K562 (cell line): ENCODE measurements around the gene SFRP2. TPM values are rescaled to one million over a fixed set of nuclear protein-coding genes. Genes with fewer than 3 reads are reported as not detected.

Experiments used
- ATAC-seq: fragments of 200-7000 bp; cut with Tn5 transposase; 3 replicates; pipeline ENCODE4 v1.9.1; 2020; ENCODE audit warnings: moderate library complexity
- BruUV-seq: library from RNA; stranded (reverse); fragments of 400-500 nt; replicated peaks from 2 replicates; lab custom pipeline; 2021; lab: Mats Ljungman, UMichigan
- CTCF ChIA-PET: fragments of 300-600 bp; formaldehyde crosslinking; extraction: SDS; loops from one replicate; lab custom pipeline; 2021; ENCODE audit warnings: low intra/inter-chr PET ratio; lab: Yijun Ruan, JAX
- POLR2A ChIA-PET: fragments of 300-600, 350-650 bp; sonication (Branson Sonifier 250); formaldehyde crosslinking; extraction: SDS; loops from one replicate; lab custom pipeline; 2021; ENCODE audit warnings: antibody characterized with exemption, inconsistent platforms; lab: Yijun Ruan, JAX
- DNase-seq, 4 experiments: peaks; one replicate each; pipeline versions ENCODE4 v3.0.0 to v3.0.0-alpha.2; 2011 to 2018; ENCODE audit warnings: low spot score in 3 of 4, mixed read lengths in 3 of 4; ENCODE audit errors: extremely low read depth in 1 of 4
- FAIRE-seq: peaks from 2 replicates; lab custom pipeline; 2011; peaks lifted over from hg19 to GRCh38; lab: Jason Lieb, UNC
- H2AFZ ChIP-seq: 2 replicates; pipeline ENCODE4 v1.6.0; 2011; ENCODE audit warnings: low read depth, low read length, control low read depth, inconsistent platforms
- H3K27ac ChIP-seq: fragments of 200-600 bp; 3 replicates; pipeline ENCODE4 v1.8.0; 2011; ENCODE audit warnings: low read depth, mild to moderate bottlenecking, control low read depth, inconsistent platforms, low read length, moderate library complexity, mixed read lengths; ENCODE audit errors: extremely low read depth
- H3K27me3 ChIP-seq, 2 experiments: fragments of 300-600 bp in 1 of 2; 2 replicates in 1 of 2; 3 replicates in 1 of 2; pipeline versions ENCODE4 v1.6.0 to v1.8.0; 2011; ENCODE audit warnings: inconsistent platforms in 2 of 2, low read length in 2 of 2, mild to moderate bottlenecking in 1 of 2, mixed read lengths in 1 of 2, moderate library complexity in 1 of 2; ENCODE audit not compliant: control insufficient read depth in 2 of 2, insufficient read depth in 2 of 2
- H3K36me3 ChIP-seq: fragments of 300-600 bp; 3 replicates; pipeline ENCODE4 v1.8.0; 2011; ENCODE audit warnings: mild to moderate bottlenecking, low read length, inconsistent platforms; ENCODE audit not compliant: control insufficient read depth, insufficient read depth
- H3K4me1 ChIP-seq, 2 experiments: fragments of 200-600 bp in 1 of 2; replicated peaks in 1 of 2; 2 replicates in 1 of 2; 3 replicates in 1 of 2; pipeline versions ENCODE4 v1.5.1 to v1.8.0; 2011; ENCODE audit warnings: inconsistent platforms in 2 of 2, low read length in 2 of 2, mild to moderate bottlenecking in 1 of 2, mixed read lengths in 1 of 2, moderate library complexity in 1 of 2; ENCODE audit not compliant: control insufficient read depth in 2 of 2, insufficient read depth in 2 of 2
- H3K4me2 ChIP-seq: 2 replicates; pipeline ENCODE4 v1.6.1; 2011; ENCODE audit warnings: low read length, control low read depth, inconsistent platforms, mixed read lengths; ENCODE audit not compliant: insufficient read depth
- H3K4me3 ChIP-seq: fragments of 200-600 bp; sonication (generic), shearing (Covaris generic); 2 replicates; pipeline ENCODE4 v1.5.1; 2016; ENCODE audit warnings: control low read depth, inconsistent platforms
- H3K79me2 ChIP-seq: fragments of 200-600 bp; 3 replicates; pipeline ENCODE4 v1.8.0; 2011; ENCODE audit warnings: low read length, inconsistent platforms; ENCODE audit not compliant: control insufficient read depth, insufficient read depth
- H3K9ac ChIP-seq, 2 experiments: 2 replicates each; pipeline versions ENCODE4 v1.6.0 to v1.6.1; 2011; ENCODE audit warnings: low read depth in 2 of 2, low read length in 2 of 2, control low read depth in 1 of 2, inconsistent platforms in 1 of 2, mild to moderate bottlenecking in 1 of 2, mixed read lengths in 1 of 2; ENCODE audit not compliant: insufficient read depth in 1 of 2
- H3K9me1 ChIP-seq: one replicate; pipeline ENCODE4 v1.6.0; 2011; ENCODE audit warnings: inconsistent platforms, mild to moderate bottlenecking, low read length, moderate library complexity; ENCODE audit not compliant: control insufficient read depth, insufficient read depth
- H3K9me3 ChIP-seq: replicated peaks from 2 replicates; pipeline ENCODE4 v1.5.1; 2011; ENCODE audit warnings: low read depth, low read length, inconsistent platforms; ENCODE audit not compliant: control insufficient read depth, insufficient read depth
- H4K20me1 ChIP-seq: replicated peaks from 2 replicates; pipeline ENCODE4 v1.6.1; 2011; ENCODE audit warnings: low read length, inconsistent platforms, mixed read lengths; ENCODE audit not compliant: control insufficient read depth, insufficient read depth
- CREB1 ChIP-seq, 2 experiments: sonication (generic) in 1 of 2; formaldehyde crosslinking in 1 of 2; IDR thresholded peaks; 2 replicates each; pipeline versions ENCODE4 v1.6.1 to v1.8.0; 2012 to 2022; ENCODE audit warnings: inconsistent platforms in 1 of 2, mild to moderate bottlenecking in 1 of 2, missing genetic modification reagents in 1 of 2, moderate library complexity in 1 of 2
- ELF1 ChIP-seq: fragments of 200-800 bp; sonication (Bioruptor generic); IDR thresholded peaks from 2 replicates; pipeline ENCODE4 v1.6.1; 2016; ENCODE audit warnings: missing genetic modification characterization, missing compliant biosample characterization
- ETV1 ChIP-seq: fragments of 450-650 bp; conservative IDR thresholded peaks from 2 replicates; pipeline ENCODE4 v1.6.1; 2016; ENCODE audit warnings: missing genetic modification characterization, control low read depth, low read depth, missing compliant biosample characterization
- FOXA3 ChIP-seq, 2 experiments: fragments of 450-650 bp in 1 of 2; sonication (generic) in 1 of 2; formaldehyde crosslinking; IDR thresholded peaks in 1 of 2; conservative IDR thresholded peaks in 1 of 2; 2 replicates each; pipeline versions ENCODE4 v1.4.0 to v1.8.0; 2020 to 2022; ENCODE audit warnings: mild to moderate bottlenecking in 2 of 2, missing genetic modification reagents in 1 of 2
- MLLT1 ChIP-seq, 2 experiments: fragments of 450-650 bp; IDR thresholded peaks; 2 replicates each; pipeline ENCODE4 v1.6.1; 2016
- PHB2 ChIP-seq: fragments of 450-650 bp; IDR thresholded peaks from 2 replicates; pipeline ENCODE4 v1.6.1; 2017; ENCODE audit warnings: low read depth
- PTRF ChIP-seq: fragments of 450-650 bp; IDR thresholded peaks from 2 replicates; pipeline ENCODE4 v1.6.1; 2016; ENCODE audit warnings: mild to moderate bottlenecking, missing genetic modification characterization, missing compliant biosample characterization
- RFX1 ChIP-seq: fragments of 450-650 bp; IDR thresholded peaks from 2 replicates; pipeline ENCODE4 v1.6.1; 2016; ENCODE audit warnings: mild to moderate bottlenecking, moderate library complexity
- SRSF1 ChIP-seq: fragments of 200-400 bp; formaldehyde crosslinking; IDR thresholded peaks from 2 replicates; pipeline ENCODE4 v1.6.1; 2017; ENCODE audit warnings: mild to moderate bottlenecking, low read depth, low read length, moderate library complexity
- SRSF3 ChIP-seq: fragments of 200-400 bp; formaldehyde crosslinking; IDR thresholded peaks from 2 replicates; pipeline ENCODE4 v1.6.1; 2016; ENCODE audit warnings: mild to moderate bottlenecking, low read length, moderate library complexity; ENCODE audit not compliant: insufficient read depth
- ZBTB2 ChIP-seq: fragments of 450-650 bp; IDR thresholded peaks from 2 replicates; pipeline ENCODE4 v1.6.1; 2016; ENCODE audit warnings: antibody characterized with exemption
- WGBS: fragments of 100-300 bp; shearing (Covaris generic); methylation state at CpG from one replicate; pipeline ENCODE4 v1.1.6; 2016; ENCODE audit warnings: low coverage, mixed read lengths; ENCODE audit not compliant: insufficient coverage; ENCODE audit errors: missing lambda C conversion rate; 5-methylcytosine and 5-hydroxymethylcytosine counted together
- in situ Hi-C: fragments of 300-500 bp; cut with MboI; formaldehyde crosslinking; loops from 4 replicates; pipeline ENCODE4 v1.15.0; 2018; ENCODE audit warnings: inconsistent platforms, mixed read lengths
- intact Hi-C: fragments of 100-400 bp; cut with micrococcal nuclease; formaldehyde crosslinking; loops from 2 replicates; pipeline ENCODE4 v1.14.2; 2022
- polyA plus RNA-seq, 8 experiments: library from polyadenylated mRNA; depleted of rRNA in 4 of 8; stranded (reverse) in 5 of 8; unstranded in 3 of 8; fragments of >200 nt; fragmentation: Nextera tagmentation in 2 of 8; fragmentation: Illumina TruSeq in 1 of 8; extraction: Ambion mirVana in 2 of 8; extraction: Trizol in 1 of 8; gene quantifications; 2 replicates each; pipeline versions ENCODE4 v1.2.1 to v1.2.3, GENCODE V29; 2011 to 2014; ENCODE audit warnings: inconsistent platforms in 1 of 8, missing spikeins in 1 of 8
- total RNA-seq, 7 experiments: library from RNA; depleted of rRNA in 6 of 7; stranded (reverse); fragments of >200 nt in 6 of 7; fragmentation: Illumina TruSeq in 2 of 7; extraction: Trizol in 2 of 7; gene quantifications; 2 replicates each; pipeline versions ENCODE4 v1.2.1 to v1.2.3, GENCODE V29; 2011 to 2021; ENCODE audit warnings: low replicate concordance in 1 of 7
- TF ChIP-seq, protein P1 (sequence below): fragments of 450-650 bp; IDR thresholded peaks from 2 replicates; pipeline ENCODE4 v1.7.1; 2018; ENCODE audit warnings: mild to moderate bottlenecking, low read depth; ENCODE audit not compliant: partially characterized antibody
- TF ChIP-seq, protein P2 (sequence below), 2 experiments: fragments of 450-650 bp; conservative IDR thresholded peaks; 2 replicates each; pipeline ENCODE4 v1.6.1; 2017; ENCODE audit warnings: mild to moderate bottlenecking in 2 of 2, moderate library complexity in 2 of 2
- TF ChIP-seq, protein P3 (sequence below): sonication (generic); formaldehyde crosslinking; IDR thresholded peaks from 2 replicates; pipeline ENCODE4 v1.5.0; 2020; ENCODE audit warnings: missing genetic modification reagents

SFRP2 gene
- total and polyA plus RNA-seq, 9 of the 15 experiments (the other 6 are each of a cell fraction or from before 2014, with no cell fraction given), result 0.29 TPM; not detected in 8

DNA sequence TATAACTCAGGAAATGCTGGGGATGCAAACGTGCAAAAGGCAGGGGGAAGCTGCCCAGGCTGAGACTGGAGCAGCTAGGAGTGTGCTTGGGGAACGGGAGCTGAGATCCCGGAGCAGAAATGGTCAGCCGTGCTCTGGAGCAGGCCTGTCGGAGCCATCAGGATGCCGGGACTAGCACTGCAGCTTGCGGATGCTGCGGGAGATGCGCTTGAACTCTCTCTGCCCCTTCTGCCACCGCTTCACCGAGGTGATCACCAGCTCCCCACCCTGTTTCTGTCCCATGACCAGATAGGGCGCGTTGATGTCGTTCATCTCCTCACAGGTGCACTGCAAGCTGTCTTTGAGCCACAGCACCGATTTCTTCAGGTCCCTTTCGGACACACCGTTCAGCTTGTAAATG, 7.6 kb downstream of the SFRP2 start:
- no TSS peak for BruUV-seq
- Histone ChIP-seq H3K79me2 (no peaks in the 10 kb centered on the region), H3K9ac (peak overlapping the region in 1 of 2 experiments; percentile 24; a peak in 1 of 4 replicates), H4K20me1 (no peaks in the 10 kb centered on the region), H3K27ac (no peak overlapping the region), H3K4me3 (no peak overlapping the region), H3K9me3 (peaks cover 5% of the 10 kb centered on the region), H3K36me3 (no peaks in the 10 kb centered on the region), H3K4me2 (no peak overlapping the region; the same call in 1 of the 2 replicates), H3K4me1 (peaks cover 3 to 4% of the 10 kb centered on the region in 2 experiments; a peak in 4 of 5 replicates), H3K9me1 (no peaks in the 10 kb centered on the region), H2AFZ (no peak overlapping the region), H3K27me3 (peaks cover 4 to 11% of the 10 kb centered on the region in 2 experiments; a peak in 3 of 5 replicates)
- intact Hi-C loops (loop anchor here (10.0 kb wide), 1 partner anchor 534 kb away; no protein-coding TSS in a partner anchor), in situ Hi-C loops (no loop called here)
- DNase-seq (no peak), FAIRE-seq (no peak), ATAC-seq (peak; percentile 35)
- WGBS, result 17% methylated on average over 14 of the region's 17 CpGs
- ChIA-PET POLR2A (interaction anchor here (0.6 kb wide), 2 partner anchors 36 to 67 kb away, joined by 4 to 5 read pairs; no protein-coding TSS in a partner anchor), CTCF (no interaction called here)
- no peak for TF ChIP-seq ETV1 (tag)
- no peak for TF ChIP-seq SRSF1
- TF ChIP-seq, protein P1, sequence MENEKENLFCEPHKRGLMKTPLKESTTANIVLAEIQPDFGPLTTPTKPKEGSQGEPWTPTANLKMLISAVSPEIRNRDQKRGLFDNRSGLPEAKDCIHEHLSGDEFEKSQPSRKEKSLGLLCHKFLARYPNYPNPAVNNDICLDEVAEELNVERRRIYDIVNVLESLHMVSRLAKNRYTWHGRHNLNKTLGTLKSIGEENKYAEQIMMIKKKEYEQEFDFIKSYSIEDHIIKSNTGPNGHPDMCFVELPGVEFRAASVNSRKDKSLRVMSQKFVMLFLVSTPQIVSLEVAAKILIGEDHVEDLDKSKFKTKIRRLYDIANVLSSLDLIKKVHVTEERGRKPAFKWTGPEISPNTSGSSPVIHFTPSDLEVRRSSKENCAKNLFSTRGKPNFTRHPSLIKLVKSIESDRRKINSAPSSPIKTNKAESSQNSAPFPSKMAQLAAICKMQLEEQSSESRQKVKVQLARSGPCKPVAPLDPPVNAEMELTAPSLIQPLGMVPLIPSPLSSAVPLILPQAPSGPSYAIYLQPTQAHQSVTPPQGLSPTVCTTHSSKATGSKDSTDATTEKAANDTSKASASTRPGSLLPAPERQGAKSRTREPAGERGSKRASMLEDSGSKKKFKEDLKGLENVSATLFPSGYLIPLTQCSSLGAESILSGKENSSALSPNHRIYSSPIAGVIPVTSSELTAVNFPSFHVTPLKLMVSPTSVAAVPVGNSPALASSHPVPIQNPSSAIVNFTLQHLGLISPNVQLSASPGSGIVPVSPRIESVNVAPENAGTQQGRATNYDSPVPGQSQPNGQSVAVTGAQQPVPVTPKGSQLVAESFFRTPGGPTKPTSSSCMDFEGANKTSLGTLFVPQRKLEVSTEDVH, result no peak
- TF ChIP-seq FOXA3 (CRISPR knock-in tag; conservative IDR thresholded peaks at IDR 0.05 in 1 of 2, IDR thresholded peaks at IDR 0.05 in 1 of 2), result no peak
- TF ChIP-seq, protein P2, sequence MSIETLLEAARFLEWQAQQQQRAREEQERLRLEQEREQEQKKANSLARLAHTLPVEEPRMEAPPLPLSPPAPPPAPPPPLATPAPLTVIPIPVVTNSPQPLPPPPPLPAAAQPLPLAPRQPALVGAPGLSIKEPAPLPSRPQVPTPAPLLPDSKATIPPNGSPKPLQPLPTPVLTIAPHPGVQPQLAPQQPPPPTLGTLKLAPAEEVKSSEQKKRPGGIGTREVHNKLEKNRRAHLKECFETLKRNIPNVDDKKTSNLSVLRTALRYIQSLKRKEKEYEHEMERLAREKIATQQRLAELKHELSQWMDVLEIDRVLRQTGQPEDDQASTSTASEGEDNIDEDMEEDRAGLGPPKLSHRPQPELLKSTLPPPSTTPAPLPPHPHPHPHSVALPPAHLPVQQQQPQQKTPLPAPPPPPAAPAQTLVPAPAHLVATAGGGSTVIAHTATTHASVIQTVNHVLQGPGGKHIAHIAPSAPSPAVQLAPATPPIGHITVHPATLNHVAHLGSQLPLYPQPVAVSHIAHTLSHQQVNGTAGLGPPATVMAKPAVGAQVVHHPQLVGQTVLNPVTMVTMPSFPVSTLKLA (conservative IDR thresholded peaks at IDR 0.05), result no peak
- TF ChIP-seq ZBTB2, result no peak
- TF ChIP-seq MLLT1 (IDR thresholded peaks at IDR 0.05), result no peak
- no peak for TF ChIP-seq PTRF (tag)
- TF ChIP-seq RFX1, result no peak
- no peak for TF ChIP-seq PHB2
- no peak for TF ChIP-seq SRSF3
- TF ChIP-seq, protein P3, sequence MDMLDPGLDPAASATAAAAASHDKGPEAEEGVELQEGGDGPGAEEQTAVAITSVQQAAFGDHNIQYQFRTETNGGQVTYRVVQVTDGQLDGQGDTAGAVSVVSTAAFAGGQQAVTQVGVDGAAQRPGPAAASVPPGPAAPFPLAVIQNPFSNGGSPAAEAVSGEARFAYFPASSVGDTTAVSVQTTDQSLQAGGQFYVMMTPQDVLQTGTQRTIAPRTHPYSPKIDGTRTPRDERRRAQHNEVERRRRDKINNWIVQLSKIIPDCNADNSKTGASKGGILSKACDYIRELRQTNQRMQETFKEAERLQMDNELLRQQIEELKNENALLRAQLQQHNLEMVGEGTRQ, result no peak
- TF ChIP-seq CREB1 (IDR thresholded peaks at IDR 0.05), result no peak
- no peak for TF ChIP-seq CREB1 (CRISPR knock-in tag; IDR thresholded peaks at IDR 0.05)
- no peak for TF ChIP-seq ELF1 (tag)
